ACHN (cell line): Measurements from ENCODE around the gene AHSP.
"Not testable (repeated sequence)": the region's sequence is repeated elsewhere in the genome, so short reads cannot be mapped to it uniquely, and the experiment has no call there.

ENCODE experiments used
- DNase-seq: peaks from one replicate; pipeline ENCODE4 v3.0.0-alpha.2; 2015
- in situ Hi-C: cut with HindIII; loops from 2 replicates; pipeline ENCODE4 v1.10.0; 2017; ENCODE audit warnings: low sequenced_read_pairs, low pct_ligation_motif_present, low pct_unique_long_range_greater_than_20kb

Gene AHSP

GRCh38 chr16:31496670-31497069 is 31.0 kb upstream of the AHSP start:
- in situ Hi-C loops: no loop called here

DNA sequence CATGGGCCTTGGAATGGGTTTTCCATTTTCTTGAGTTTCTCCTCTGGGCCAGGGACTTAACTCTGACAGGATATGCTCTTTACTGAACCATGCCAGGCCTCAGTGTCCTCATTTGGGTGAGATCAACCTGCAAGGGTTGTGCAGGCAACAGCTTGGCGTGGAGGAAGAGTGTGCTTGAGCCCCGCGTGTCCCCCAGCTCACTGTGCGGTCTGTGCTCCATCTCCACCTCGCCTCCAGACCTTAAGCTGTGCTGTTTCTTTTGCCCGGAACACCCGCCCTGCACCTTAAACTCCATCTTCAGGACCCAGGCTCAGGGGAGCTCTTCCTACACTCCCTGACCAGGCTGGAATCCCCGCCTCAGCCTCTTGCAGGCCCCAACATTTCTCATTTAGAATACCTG is 29.2 kb upstream of the AHSP start:
- no peak for DNase-seq
- in situ Hi-C loops: no loop called here

More at GRCh38 chr16:31496670-31497069, 31.0 kb upstream of the AHSP start:
- no peak for DNase-seq

- DNase-seq: no peak
- in situ Hi-C loops: no loop called here
Observed at GRCh38 chr16:31499928-31500327, 27.8 kb upstream of the AHSP start.

- DNase-seq: no peak
- in situ Hi-C loops: no loop called here
Observed at GRCh38 chr16:31501226-31501965, 26.3 kb upstream of the AHSP start.

GRCh38 chr16:31501966-31502348 is 25.7 kb upstream of the AHSP start:
- in situ Hi-C loops: no loop called here

DNA sequence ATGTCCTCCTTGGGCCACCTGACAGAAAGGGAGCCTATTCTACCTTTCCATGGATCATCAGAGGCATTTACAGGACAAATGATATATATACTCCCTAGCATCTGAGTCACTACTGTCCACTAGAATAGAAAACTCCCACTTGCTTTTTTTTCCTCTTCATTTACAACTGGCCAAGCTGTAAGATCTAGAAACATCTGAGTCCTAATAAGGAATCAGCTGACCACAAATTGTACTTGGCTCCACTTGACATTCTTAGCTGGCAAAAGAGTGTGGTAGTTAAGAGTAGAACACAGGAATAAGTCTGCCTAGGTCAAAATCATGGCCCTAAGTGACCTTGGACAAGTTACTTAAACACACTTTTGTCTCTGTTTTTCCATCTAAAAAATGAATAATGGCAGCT is 24.7 kb upstream of the AHSP start:
- DNase-seq: no peak
- in situ Hi-C loops: no loop called here

More at GRCh38 chr16:31501966-31502348, 25.7 kb upstream of the AHSP start:
- no peak for DNase-seq

- in situ Hi-C loops, DNase-seq: not testable (repeated sequence)
Observed at GRCh38 chr16:31503555-31503954, 24.1 kb upstream of the AHSP start.

GRCh38 chr16:31504159-31504558 is 23.5 kb upstream of the AHSP start:
- in situ Hi-C loops: no loop called here
- DNase-seq: no peak

GRCh38 chr16:31505483-31505882 is 22.2 kb upstream of the AHSP start:
- DNase-seq: no peak
- in situ Hi-C loops: no loop called here

GRCh38 chr16:31507617-31507928 is 20.1 kb upstream of the AHSP start:
- in situ Hi-C loops: no loop called here
- DNase-seq: no peak

DNA sequence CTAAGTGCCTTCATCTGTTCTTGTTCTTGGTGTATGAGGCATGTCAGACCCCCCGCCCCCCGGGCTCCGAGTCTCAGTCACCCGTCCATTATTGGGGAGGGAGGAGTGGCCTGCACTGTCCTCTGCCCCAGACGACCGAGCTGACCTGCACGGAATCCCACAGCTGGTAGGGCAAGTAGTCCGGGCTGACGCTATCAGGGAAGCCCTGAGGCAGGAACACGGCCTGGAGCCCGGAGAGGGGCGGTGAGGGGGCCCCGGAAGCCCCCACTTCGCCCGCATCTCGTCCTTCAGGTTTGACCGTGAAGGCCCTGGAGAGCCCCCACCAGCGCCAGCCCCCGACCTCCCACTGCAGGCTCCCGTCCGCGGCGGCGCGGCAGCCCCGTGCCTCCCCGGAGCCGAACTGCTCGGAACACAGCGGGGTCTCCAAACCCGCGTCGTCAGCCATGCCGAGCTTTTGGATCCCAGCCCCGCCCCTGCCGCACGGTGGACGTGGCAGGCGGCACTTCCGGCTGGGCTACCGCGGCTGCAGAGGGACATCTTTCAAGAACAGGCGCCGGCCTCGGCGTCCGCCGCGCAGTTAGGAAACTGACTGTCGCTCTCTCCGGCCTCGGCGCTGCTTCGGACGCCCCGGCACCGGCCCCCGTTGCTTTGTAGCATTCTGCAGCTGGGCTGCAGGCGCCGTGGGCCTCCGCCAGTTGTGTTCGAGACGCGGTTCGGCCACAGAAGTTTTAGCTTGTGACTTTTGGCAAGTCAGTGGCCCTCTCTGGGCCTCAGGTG is 19.6 kb upstream of the AHSP start, which contains the start of gene RUSF1:
Gene RUSF1 (minus strand): TSS at position 463 of the 777 bp plus-strand sequence. CDS start 18 bp downstream, at position 445.
- in situ Hi-C loops: no loop called here

DNA sequence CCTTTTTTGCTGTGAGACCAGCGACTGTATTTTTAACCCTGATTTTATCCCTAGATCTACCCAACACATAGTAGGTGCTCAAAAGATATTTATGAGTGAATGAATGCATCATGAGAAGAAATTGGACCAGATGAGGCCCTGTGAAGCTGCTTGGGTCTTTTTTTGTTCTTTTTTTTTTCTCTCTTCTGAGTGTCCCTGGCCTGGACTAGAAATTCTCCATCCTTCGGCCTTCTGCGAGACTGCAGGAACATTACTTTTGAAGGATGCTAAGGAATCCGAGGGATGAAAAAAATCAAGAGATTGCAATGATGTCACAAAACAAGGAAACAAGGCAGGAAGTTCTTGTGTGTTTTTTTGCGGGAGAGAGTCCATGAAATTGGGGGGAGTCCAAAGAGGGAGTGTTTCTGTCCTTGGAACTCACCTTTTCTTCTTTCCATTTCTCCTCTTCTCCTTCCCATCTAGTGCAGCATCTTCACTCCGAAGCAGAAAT is 18.9 kb upstream of the AHSP start:
- in situ Hi-C loops: no loop called here
- DNase-seq: peak; percentile 66

More for the DNA sequence above, 19.6 kb upstream of the AHSP start, which contains the start of gene RUSF1:
- peak; percentile 93 for DNase-seq

DNA sequence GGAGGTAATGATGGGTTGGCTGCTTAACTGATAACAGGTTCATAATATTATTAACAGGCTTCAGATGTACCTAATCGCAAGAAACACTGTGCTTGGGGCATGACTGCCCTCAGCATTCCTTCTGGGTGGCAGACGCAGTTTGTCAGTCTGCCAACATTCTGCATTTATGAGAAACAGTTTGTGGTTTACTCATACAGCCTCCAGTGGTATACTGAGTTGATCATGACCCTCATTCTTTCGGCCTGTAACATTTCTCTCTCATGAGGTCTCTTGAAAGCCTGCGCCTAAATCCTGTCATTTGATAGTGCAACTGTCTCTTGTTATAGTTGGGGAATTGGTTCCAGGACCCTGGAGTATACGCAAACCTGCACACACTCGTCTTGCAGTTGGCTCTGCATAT is 14.6 kb upstream of the AHSP start:
- peak; percentile 98 for DNase-seq
- in situ Hi-C loops: no loop called here

GRCh38 chr16:31513884-31514283 is 13.8 kb upstream of the AHSP start:
- in situ Hi-C loops: no loop called here
- DNase-seq: no peak

DNA sequence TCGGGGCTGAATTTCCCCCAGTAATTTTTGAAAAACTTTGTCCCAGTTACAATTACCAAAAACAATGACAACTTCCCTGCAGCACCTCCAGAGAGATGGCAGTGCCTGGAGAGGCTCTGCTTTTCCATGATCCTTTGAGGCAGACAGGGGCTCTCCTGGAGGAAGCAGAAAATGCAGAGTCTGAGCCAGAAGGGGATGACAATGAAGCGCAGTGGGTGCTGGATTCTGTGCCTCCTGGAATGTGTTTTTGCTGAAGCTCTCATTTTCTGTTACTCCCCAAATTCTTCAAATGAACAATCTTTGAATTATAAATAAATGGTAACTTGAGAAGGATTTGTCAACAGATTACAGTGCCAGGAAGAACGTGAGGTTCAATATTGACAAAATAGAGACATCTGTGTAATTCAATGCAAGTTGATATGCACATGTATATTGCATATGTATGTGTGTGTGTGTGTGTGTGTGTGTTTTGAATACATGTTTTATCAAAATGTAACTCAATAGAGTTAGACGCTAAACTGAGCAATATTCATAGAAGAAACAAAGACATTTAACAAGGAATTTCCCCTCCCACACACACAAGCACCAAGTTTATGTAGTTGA is 9.8 kb upstream of the AHSP start:
- in situ Hi-C loops: no loop called here

GRCh38 chr16:31519759-31520431 is 7.8 kb upstream of the AHSP start:
- in situ Hi-C loops: loop anchor here (10.0 kb wide), 1 partner anchor 55 kb away; no protein-coding TSS in a partner anchor
- no peak for DNase-seq

More for the DNA sequence above, 9.8 kb upstream of the AHSP start:
- DNase-seq: no peak

GRCh38 chr16:31521368-31521767 is 6.3 kb upstream of the AHSP start:
- DNase-seq: no peak
- in situ Hi-C loops: loop anchor here (10.0 kb wide), 1 partner anchor 57 kb away; no protein-coding TSS in a partner anchor

DNA sequence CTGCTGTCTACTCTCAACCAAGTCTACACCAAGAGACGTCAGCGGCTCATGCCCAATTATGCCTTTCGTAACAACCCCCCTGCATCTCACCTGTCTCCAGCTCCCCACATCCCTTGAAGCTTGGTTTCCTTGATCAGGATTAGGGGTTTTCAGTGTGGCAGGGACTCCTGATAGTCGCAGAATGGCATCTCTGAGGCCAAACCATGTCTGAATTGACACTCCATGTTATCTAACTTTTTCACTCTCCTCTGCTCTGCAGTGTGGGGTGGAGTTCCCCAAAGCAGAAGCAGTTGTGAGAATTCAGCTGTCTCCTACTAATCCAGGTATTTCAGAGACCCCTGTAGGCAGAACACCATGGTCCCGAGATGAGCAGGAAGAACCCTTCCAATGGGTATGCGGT is 5.6 kb upstream of the AHSP start:
- in situ Hi-C loops: loop anchor here (10.0 kb wide), 1 partner anchor 57 kb away; no protein-coding TSS in a partner anchor

More for the DNA sequence above, 5.6 kb upstream of the AHSP start:
- DNase-seq: no peak
